Loucy (cell line): ENCODE results near the gene CALU.

Experiments used
- H2AFZ ChIP-seq: fragments of 200-600 bp; sonication (generic); 2 replicates; pipeline ENCODE4 v1.6.0; 2016; ENCODE audit warnings: antibody characterized with exemption, mild to moderate bottlenecking, low read length, moderate library complexity
- H3F3A ChIP-seq: fragments of 200-600 bp; 2 replicates; pipeline ENCODE4 v1.6.0; 2016; ENCODE audit warnings: antibody characterized with exemption, low read depth, mild to moderate bottlenecking
- H3K27me3 ChIP-seq: fragments of 200-600 bp; sonication (generic); 2 replicates; pipeline ENCODE4 v1.6.1; 2014; ENCODE audit warnings: low read length, mild to moderate bottlenecking; ENCODE audit not compliant: insufficient read depth, poor library complexity, severe bottlenecking
- H3K36me3 ChIP-seq: fragments of 200-600 bp; sonication (generic); 2 replicates; pipeline ENCODE4 v1.6.1; 2016; ENCODE audit warnings: low read length; ENCODE audit not compliant: insufficient read depth
- H3K4me1 ChIP-seq: fragments of 200-600 bp; sonication (generic); 2 replicates; pipeline ENCODE4 v1.5.1; 2014; ENCODE audit warnings: low read length, mild to moderate bottlenecking; ENCODE audit not compliant: insufficient read depth, poor library complexity, severe bottlenecking
- H3K4me2 ChIP-seq: fragments of 200-600 bp; sonication (generic); 2 replicates; pipeline ENCODE4 v1.6.0; 2014; ENCODE audit warnings: antibody characterized with exemption, low read length, low read depth, mild to moderate bottlenecking; ENCODE audit not compliant: poor library complexity, severe bottlenecking
- H3K4me3 ChIP-seq: fragments of 200-600 bp; sonication (generic); 2 replicates; pipeline ENCODE4 v1.5.1; 2014; ENCODE audit warnings: low read length, mild to moderate bottlenecking, mixed read lengths; ENCODE audit not compliant: poor library complexity, severe bottlenecking
- H3K79me2 ChIP-seq: fragments of 200-600 bp; sonication (generic); 2 replicates; pipeline ENCODE4 v1.6.1; 2014; ENCODE audit warnings: low read length; ENCODE audit not compliant: insufficient read depth
- H3K9ac ChIP-seq: fragments of 200-600 bp; sonication (generic); 2 replicates; pipeline ENCODE4 v1.6.0; 2014; ENCODE audit warnings: mild to moderate bottlenecking, low read depth, low read length, moderate library complexity; ENCODE audit not compliant: poor library complexity, severe bottlenecking
- H3K9me2 ChIP-seq: fragments of 200-600 bp; sonication (generic); replicated peaks from 2 replicates; pipeline ENCODE4 v1.6.1; 2016; ENCODE audit warnings: low read depth, low read length, mixed read lengths
- H3K9me3 ChIP-seq: fragments of 200-600 bp; sonication (generic); 2 replicates; pipeline ENCODE4 v1.6.1; 2014; ENCODE audit warnings: mild to moderate bottlenecking, antibody characterized with exemption, low read length, low read depth; ENCODE audit not compliant: insufficient read depth
- H4K20me1 ChIP-seq: fragments of 200-600 bp; sonication (generic); 2 replicates; pipeline ENCODE4 v1.6.0; 2014; ENCODE audit warnings: antibody characterized with exemption, low read length, mild to moderate bottlenecking; ENCODE audit not compliant: insufficient read depth, poor library complexity, severe bottlenecking
- EZH2phosphoT487 ChIP-seq: fragments of 200-600 bp; IDR thresholded peaks from 2 replicates; pipeline ENCODE4 v1.6.1; 2018; ENCODE audit warnings: antibody characterized with exemption, mild to moderate bottlenecking, moderate library complexity, borderline replicate concordance
- TF ChIP-seq, protein P1 (sequence below): fragments of 200-600 bp; sonication (generic); conservative IDR thresholded peaks from 2 replicates; pipeline ENCODE4 v1.5.1; 2014; ENCODE audit warnings: mild to moderate bottlenecking, antibody characterized with exemption, low read length

CALU gene

DNA sequence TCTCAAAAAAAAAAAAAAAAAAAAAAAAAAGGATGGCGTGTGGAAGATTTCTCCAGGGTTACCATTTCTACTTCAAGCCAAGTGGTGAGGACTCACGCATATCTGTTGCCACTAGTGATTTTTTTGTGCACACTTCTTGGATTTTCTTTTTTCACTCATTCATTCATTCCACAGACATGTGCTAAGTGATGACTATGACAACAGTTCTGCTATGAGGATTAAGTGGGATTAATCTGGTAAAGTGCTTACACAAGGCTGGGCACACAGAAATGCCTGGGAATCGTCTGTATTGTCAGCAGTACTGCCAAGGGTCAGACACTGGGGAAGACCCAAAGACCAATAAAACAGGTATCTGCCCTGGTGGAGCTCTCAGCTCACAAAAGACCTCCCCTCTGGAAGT, 42.7 kb downstream of the CALU start:
- Histone ChIP-seq H2AFZ (no peak overlapping the region), H3F3A (no peaks in the 10 kb centered on the region), H4K20me1 (no peaks in the 10 kb centered on the region), H3K27me3 (no peaks in the 10 kb centered on the region), H3K9me3 (no peaks in the 10 kb centered on the region), H3K36me3 (no peaks in the 10 kb centered on the region), H3K4me1 (no peaks in the 10 kb centered on the region), H3K9ac (no peak overlapping the region), H3K4me2 (no peak overlapping the region), H3K79me2 (no peaks in the 10 kb centered on the region), H3K9me2 (no peaks in the 10 kb centered on the region), H3K4me3 (no peak overlapping the region)
- no peak for TF ChIP-seq EZH2phosphoT487
- TF ChIP-seq, protein P1, sequence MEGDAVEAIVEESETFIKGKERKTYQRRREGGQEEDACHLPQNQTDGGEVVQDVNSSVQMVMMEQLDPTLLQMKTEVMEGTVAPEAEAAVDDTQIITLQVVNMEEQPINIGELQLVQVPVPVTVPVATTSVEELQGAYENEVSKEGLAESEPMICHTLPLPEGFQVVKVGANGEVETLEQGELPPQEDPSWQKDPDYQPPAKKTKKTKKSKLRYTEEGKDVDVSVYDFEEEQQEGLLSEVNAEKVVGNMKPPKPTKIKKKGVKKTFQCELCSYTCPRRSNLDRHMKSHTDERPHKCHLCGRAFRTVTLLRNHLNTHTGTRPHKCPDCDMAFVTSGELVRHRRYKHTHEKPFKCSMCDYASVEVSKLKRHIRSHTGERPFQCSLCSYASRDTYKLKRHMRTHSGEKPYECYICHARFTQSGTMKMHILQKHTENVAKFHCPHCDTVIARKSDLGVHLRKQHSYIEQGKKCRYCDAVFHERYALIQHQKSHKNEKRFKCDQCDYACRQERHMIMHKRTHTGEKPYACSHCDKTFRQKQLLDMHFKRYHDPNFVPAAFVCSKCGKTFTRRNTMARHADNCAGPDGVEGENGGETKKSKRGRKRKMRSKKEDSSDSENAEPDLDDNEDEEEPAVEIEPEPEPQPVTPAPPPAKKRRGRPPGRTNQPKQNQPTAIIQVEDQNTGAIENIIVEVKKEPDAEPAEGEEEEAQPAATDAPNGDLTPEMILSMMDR = no peak

DNA sequence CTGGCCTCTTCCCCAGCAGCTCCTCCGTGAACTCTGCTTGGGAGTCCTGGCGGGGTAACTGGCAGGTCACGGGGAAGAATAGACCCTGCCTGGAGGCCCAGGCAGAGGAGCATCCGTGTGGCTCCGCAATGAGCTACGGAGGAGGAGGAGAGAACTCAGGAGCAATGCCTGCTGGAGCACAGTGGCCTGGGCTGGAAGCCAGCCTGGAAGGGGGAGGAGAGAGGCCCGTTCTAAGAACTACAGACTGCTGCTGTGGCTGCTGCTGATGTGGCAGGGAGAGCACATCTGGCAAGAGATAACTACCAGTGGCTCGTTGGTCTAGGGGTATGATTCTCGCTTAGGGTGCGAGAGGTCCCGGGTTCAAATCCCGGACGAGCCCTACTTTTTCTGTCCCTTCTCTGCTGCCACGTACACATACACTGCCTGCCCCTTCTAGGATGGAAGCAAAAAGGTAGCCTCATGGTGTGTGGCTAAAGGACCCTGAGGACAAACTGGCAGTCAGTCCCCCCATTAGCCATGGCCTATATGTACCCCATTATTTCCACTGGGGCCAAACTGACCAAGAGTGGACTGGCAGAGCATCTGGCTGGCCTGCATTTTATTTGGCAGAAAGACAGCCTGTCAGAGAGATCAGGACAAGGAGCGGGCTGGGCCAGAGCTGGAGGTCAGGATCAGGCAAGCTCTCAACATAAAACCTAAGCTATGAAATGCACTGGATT, 44.1 kb downstream of the CALU start:
- H3K27me3 ChIP-seq = no peaks in the 10 kb centered on the region
- no peaks in the 10 kb centered on the region for H3K9me3 ChIP-seq
- H3F3A ChIP-seq = no peaks in the 10 kb centered on the region
- H3K36me3 ChIP-seq = no peaks in the 10 kb centered on the region
- no peaks in the 10 kb centered on the region for H3K9me2 ChIP-seq
- H3K79me2 ChIP-seq = no peaks in the 10 kb centered on the region
- no peak overlapping the region for H2AFZ ChIP-seq
- no peak overlapping the region for H3K9ac ChIP-seq
- H3K4me2 ChIP-seq = no peak overlapping the region
- no peak for TF ChIP-seq EZH2phosphoT487
- H3K4me3 ChIP-seq = no peak overlapping the region
- H3K4me1 ChIP-seq = no peaks in the 10 kb centered on the region
- H4K20me1 ChIP-seq = no peaks in the 10 kb centered on the region

DNA sequence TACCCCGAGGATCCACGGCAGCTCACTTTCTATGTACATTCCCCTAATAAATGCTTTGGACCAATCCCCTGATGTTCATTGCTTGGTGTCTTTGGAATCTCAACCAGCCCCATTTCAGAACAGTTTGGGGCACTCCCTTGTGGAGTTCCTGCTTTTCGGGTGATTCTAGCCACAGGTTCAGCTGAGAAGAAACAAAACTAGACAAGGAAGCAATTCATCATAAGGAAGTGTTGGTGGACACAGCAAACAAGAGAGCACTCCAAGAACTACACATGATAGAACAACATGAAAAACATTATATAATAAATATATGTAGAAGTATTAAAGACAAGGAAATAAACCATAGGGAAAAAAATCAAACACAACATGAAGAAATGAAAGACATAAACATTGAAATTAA, 46.6 kb downstream of the CALU start:
- peaks cover 6% of the 10 kb centered on the region for H3K4me1 ChIP-seq
- H3K9me3 ChIP-seq = no peaks in the 10 kb centered on the region
- H3K27me3 ChIP-seq = no peaks in the 10 kb centered on the region

More for the DNA sequence above, 46.6 kb downstream of the CALU start:
- Histone ChIP-seq H3K9ac (no peak overlapping the region), H3K36me3 (no peaks in the 10 kb centered on the region), H3K4me3 (no peak overlapping the region), H4K20me1 (no peaks in the 10 kb centered on the region), H3F3A (peaks cover 3% of the 10 kb centered on the region; the same call in 1 of the 2 replicates), H3K4me2 (no peak overlapping the region), H2AFZ (no peak overlapping the region), H3K79me2 (no peaks in the 10 kb centered on the region), H3K9me2 (no peaks in the 10 kb centered on the region)
- no peak for TF ChIP-seq EZH2phosphoT487
- TF ChIP-seq, protein P1 = no peak
